GM21390 (cell line): ENCODE data around the gene C5AR1.
"Not testable (repeated sequence)": the region's sequence is repeated elsewhere in the genome, so short reads cannot be mapped to it uniquely, and the experiment has no call there.

Experiments
- ATAC-seq: cut with Tn5 transposase; IDR thresholded peaks from one replicate; pipeline ENCODE4 v1.9.1; 2021; ENCODE audit not compliant: unreplicated experiment

C5AR1 gene

DNA sequence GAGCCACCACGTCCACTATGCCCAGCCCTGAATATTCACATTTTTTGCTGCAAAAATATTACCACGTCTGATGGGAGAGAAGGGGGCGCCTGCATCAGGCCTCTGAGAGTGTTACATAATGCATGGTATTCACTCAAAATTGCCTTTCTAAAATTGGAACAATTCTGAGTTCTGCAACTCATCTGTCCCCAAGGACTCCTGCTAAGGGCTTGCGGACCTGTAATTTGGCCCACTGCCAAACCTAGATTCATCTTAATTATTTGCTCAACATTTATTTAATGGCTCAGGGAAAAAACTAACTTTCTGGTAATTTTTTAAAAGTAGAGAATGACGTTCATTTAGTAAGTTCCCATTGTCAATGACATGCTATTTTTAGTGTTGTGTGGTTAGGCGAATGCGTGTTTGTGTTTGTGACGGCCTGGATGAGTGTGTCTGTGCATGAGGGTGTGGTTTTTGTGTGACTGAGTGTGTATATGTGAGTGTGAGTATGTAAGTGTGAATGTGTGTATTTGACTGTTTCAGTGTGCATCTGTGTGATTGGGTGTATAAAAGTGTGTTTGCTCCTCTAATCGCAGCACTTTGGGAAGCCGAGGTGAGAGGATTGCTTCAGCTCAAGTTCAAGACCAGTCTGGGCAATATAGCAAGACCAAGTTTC, 26.1 kb upstream of the C5AR1 start:
- ATAC-seq = no peak

DNA sequence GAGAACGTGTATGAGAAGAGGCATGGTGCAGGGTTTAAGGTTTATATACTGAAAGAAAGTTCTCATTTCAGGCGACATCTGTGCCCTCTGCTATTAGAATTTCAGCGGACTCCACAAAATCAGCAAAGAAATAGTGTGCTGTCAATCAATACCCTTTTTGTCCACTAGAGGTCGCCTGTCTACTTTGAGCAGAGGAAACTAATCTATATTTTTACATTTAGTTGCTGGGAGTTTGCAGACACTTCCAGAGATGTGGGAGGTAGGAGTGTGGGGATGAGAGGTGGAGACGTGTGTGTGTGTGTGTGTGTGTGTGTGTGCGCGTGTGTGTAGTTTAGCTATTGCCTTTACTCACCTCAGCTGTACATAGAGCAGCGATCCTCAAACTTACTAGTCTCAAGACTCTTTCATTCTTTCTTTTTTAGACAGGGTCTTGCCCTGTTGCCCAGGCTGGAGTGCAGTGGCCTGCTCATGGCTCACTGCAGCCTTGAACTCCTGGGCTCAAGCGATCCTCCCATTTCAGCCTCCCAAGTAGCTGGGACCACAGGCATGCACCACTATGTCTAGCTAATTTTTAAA, 25.2 kb upstream of the C5AR1 start:
- ATAC-seq = no peak

DNA sequence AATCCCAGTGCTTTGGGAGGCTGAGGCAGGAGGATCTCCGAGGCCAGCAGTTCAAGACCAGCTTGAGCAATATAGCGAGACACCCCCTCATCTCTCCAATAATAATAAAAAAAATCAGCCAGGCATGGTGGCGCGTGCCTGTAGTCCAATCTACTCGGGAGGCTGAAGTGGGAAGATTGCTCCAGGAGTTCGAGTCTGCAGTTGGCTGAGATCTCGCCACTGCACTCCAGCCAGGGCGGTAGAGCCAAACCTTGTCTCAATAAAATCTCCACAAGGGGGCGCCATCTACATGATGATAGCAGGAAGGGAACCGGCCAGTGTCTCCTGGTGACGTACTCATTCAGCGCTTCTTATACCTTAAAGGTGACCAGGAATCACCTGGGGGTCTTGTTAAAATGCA, 13.6 kb upstream of the C5AR1 start:
- no peak for ATAC-seq

DNA sequence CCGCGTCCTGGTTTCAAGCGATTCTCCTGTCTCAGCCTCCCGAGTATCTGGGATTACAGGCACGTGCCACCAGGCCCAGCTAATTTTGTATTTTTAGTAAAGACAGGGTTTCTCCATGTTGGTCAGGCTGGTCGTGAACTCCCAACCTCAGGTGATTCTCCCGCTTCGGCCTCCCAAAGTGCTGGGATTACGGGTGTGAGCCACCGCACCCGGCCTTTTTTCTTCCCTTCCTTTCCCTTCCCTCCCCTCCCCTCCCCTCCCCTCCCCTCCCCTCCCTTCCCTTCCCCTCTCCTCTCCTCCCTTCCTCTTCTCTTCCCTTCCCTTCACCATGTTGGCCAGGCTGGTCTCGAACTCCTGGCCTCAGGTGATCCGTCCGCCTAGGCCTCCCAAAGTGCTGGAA, 8.8 kb upstream of the C5AR1 start:
- not testable (repeated sequence) for ATAC-seq

DNA sequence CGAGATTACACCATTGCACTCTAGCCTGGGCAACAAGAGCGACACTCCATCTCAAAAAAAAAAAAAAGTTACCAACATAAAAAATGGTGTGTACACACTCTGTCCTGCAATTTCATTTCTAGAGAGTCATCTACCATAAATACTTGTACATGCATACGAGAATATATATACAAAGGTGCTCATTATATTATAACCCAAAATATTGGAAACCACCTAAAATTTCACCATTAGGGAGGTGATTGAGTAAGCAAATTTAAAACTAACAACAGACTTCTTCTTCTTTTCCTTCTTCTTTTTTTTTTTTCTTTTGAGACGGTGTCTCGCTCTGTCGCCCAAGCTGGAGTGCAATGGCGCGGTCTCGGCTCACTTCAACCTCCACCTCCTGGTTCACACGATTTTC, 7.4 kb upstream of the C5AR1 start:
- ATAC-seq = no peak

DNA sequence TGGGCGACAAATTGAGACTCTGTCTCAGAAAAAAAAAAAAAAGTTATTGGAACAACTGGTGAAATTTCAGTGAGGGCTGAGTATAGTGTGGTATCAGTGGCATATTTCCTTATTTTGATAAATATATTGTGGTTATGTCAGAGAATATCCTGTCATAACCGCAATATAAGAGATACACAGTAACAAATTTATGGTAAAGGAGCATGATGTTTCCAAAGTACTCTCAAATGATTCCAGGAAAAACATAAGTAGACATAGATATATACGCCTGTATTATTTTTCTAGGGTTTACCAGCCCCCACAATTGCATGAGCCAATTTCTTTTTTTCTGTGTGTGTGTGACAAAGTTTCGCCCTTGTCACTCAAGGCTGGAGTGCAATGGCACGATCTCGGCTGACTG, 5.7 kb upstream of the C5AR1 start:
- ATAC-seq = no peak

DNA sequence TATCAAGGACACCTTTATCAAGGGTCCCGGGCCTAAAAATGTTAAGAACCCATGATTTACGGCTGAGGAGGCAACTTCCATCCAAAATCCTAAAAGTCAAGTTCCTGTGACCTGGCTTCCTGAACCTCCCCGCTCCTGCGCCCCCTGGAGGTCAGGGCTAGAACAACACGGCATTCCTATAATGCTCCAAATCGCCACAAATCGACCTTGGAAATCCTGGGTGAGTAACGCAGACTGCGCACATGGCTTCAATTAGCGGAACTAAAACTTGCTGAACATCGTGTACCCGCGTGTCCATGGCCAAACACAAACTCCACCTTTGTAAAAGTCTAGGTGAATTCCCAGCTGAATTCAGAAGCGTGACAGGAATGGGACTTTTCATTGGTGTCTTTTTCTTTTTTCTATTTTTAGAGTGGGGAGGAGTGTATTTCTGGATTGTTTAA, 4.3 kb upstream of the C5AR1 start:
- no peak for ATAC-seq

DNA sequence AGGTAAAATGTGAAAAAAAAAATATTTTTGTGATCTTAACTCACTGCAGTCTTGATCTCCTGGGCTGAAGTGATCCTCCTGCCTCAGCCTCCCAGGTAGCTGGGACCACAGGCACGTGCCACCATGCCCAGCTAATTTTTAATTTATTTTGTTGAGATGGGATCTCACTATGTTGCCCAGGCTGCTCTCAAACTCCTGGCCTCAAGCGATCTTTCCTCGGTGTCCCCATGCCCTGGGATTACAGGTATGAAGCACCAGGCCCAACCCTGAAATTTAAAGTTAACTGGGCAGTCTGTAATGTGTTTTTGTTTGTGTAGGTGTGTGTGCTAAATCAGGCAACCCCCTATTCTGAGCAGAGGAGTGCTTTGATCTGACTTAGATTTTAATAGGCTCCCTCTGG, 3.4 kb upstream of the C5AR1 start:
- ATAC-seq = no peak

DNA sequence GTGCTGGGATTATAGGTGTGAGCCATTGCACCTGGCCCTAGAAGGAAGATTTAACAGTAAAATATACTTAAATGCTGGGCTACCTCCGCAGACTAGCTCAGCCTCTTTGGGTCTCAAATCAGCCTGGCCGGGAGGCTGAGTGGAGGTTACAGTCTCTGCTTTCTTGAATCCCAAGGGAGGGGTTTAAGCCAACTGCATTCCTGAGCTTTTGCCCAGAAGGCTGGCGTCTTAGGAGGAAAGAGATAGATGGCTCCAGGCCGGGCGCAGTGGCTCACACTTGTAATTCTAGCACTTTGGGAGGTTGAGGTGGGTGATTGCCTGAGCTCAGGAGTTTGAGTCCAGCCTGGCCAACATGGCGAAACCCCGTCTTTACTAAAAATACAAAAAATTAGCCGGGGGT, 623 bp upstream of the C5AR1 start:
- no peak for ATAC-seq

DNA sequence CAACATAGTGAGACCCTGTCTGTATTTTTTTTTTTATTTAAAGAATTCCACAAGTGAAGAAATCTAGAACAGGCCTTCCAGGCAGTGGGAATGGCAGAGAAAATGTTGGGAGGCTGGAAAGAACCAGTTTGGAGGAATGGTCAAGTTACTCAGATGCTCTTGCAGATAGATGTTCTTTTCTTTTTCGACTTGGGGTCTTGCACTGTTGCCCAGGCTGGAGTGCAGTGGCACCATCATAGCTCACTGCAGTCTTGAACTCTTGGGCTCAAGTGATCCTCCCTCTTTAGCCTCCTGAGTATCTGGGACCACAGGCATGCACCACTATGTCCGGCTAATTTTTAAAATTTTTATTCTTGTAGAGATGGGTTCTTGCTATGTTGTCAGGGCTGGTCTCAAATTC, 662 bp downstream of the C5AR1 start:
- ATAC-seq = no peak

DNA sequence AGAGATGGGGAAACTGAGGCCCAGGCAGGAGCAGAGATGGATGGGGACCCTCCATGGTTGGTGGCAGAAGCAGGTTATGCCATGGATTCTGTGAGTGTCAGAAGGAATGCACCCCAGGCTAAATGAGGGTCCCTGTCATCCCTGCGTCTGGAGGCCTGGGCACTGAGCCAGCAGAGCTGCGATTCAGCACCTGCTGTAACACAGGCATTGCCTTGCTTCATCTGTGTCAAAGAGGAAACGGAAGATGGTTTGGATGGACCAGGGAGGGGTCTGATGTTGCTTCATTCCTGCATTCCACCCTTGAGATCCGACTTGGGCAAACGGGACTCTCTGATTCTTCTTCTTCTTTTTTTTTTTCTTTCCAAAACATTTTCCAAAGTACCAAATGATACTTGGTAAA, 1.2 kb downstream of the C5AR1 start:
- ATAC-seq = no peak

DNA sequence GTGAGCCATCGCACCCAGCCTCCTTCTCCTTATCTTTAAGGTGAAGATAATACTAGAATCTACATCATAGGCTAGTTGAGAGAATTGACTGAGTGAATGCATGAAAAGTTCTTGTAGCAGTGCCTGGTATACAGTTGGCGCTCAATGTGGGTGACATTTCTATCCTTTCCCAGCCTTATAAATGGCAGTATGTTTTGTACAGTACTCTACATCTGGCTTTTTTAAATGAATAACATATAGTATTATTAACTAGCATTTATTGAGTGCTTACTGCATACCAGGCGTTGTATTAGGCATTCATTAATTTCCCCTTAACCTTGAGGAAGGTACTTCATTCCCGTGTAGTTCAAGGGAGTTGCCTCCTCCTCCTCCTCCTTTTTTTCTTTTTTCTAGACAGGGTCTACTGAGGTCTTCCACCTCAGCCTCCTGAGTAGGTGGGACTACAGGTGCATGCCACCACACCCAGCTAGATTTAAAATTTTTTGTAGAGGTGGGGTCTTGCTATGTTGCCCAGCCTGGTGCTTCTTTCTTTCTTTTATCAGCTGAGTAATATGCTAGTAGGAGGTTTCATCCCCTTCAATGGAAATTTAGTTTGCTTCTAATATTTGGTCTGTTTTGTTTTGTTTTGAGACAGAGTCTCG, 2.8 kb downstream of the C5AR1 start:
- ATAC-seq = no peak

DNA sequence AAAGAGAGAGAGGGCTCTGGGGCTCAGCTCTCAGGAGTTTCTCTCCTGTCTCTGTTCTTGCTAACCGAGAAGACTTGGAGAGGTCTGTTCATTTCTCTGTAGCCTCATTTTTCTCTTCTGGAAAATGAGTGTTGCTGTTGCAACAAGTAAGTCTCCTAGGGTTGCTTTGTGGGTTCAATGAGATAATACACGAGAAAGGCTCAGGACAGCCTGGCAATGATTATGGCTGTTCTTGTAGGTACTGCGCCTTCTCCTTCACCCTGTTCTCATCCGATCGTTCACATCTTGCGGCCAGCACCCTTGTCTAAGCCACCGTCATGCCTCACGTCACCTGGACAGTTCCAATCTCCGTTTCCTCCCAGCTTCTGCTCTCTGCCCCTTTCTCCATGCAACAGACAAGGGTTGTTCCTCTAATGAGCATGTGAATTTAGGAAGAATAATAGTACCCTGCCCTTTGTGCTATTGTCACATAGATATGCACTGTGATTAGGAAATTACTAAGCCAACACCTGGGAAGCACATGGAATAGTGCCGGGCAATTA, 4.2 kb downstream of the C5AR1 start:
- no peak for ATAC-seq

DNA sequence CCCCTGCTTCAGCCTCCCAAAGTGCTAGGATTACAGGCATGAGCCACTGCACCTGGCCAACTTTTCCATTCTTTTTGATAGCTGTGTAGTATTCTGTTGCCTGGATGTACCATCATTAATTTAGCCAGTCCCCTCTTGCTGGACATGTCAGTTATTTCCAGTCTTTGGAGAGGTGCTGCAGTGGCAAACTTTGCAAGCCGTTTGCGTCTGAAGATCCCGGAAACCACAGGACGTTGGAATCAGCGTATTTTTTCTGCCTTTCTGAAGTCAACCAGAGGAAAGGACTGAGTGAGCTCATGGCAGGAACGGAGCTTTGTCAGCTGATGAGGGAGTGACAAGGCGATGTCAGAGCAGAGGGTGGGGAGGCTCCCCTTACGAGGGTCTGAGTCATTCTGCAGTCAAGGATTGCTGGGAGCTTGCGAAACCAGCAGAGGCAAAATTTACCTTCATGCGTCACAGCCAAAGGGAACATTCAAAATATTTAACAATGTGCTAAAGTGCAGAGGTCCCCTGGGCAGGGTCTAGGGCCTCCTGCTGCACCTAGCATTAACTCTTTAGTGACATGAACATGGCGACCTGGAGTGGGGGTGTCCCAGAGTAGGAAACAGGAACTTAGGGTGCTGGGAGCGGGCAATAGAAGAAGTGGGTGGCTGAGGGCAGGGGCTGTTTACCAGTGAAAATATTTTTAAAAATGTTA, 5.6 kb downstream of the C5AR1 start:
- no peak for ATAC-seq

DNA sequence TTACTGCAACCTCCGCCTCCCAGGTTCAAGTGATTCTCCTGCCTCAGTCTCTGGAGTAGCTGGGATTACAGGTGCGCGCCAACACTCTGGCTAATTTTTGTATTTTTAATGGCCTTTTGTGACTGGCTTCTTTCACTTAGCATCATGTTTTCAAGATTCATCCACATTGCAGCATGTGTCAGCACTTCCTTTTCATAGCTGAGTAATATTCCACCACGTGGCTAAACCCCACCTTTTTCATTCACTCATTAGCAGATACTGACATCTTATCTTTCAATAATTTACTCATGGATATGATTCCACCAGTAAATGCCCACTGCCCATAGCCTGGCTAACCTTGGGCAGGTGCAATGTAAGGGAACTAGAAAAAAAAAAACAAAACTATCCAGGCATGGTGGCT, 6.9 kb downstream of the C5AR1 start:
- ATAC-seq = no peak

DNA sequence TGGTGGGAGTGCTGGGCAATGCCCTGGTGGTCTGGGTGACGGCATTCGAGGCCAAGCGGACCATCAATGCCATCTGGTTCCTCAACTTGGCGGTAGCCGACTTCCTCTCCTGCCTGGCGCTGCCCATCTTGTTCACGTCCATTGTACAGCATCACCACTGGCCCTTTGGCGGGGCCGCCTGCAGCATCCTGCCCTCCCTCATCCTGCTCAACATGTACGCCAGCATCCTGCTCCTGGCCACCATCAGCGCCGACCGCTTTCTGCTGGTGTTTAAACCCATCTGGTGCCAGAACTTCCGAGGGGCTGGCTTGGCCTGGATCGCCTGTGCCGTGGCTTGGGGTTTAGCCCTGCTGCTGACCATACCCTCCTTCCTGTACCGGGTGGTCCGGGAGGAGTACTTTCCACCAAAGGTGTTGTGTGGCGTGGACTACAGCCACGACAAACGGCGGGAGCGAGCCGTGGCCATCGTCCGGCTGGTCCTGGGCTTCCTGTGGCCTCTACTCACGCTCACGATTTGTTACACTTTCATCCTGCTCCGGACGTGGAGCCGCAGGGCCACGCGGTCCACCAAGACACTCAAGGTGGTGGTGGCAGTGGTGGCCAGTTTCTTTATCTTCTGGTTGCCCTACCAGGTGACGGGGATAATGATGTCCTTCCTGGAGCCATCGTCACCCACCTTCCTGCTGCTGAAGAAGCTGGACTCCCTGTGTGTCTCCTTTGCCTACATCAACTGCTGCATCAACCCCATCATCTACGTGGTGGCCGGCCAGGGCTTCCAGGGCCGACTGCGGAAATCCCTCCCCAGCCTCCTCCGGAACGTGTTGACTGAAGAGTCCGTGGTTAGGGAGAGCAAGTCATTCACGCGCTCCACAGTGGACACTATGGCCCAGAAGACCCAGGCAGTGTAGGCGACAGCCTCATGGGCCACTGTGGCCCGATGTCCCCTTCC, 10.5 kb downstream of the C5AR1 start:
- no peak for ATAC-seq

DNA sequence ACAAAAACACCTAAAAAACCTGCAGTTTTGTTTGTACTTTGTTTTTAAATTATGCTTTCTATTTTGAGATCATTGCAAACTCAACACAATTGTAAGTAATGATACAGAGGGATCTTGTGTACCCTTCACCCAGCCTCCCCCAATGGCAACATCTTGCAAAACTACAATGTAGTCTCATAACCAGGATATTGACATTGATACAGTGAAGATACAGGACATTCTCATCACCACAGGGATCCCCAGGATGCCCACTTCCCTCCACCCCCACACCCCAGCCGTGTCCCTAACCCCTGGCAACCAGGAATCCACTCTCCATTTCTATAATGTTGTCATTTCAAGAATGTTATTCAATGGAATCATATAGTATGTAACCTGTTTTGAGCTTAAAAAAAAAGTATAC, 12.0 kb downstream of the C5AR1 start:
- ATAC-seq = no peak

DNA sequence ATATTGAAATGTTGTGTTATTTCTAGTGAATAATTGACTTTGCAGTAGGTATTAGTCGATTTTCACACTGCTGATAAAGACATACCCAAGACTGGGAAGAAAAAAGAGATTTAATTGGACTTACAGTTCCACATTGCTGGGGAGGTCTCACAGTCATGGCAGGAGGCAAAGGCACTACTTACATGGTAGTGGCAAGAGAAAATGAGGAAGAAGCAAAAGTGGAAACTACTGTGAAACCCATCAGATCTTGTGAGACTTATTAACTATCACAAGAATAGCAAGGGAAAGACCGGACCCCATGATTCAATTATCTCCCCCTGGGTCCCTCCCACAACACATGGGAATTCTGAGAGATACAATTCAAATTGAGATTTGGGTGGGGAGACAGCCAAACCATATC, 12.4 kb downstream of the C5AR1 start:
- no peak for ATAC-seq

DNA sequence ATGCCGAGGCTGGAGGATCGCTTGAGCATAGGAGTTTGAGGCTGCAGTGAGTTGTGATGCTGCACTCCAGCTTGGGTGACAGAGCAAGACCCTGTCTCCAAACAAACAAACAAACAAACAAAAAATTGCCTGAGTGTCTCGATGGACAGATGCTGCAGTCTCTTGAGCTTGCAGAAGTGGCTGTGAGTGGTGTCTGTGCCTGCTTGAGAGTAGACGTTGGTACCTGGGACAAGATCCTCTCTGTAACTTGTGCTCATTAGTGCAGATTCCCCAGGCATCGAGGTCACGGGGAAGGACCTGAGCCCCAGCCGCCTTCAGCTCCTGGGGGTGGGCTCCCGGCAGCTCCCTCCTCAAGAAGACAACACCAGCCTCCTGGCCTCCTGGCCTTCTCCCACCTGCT, 13.7 kb downstream of the C5AR1 start:
- no peak for ATAC-seq

DNA sequence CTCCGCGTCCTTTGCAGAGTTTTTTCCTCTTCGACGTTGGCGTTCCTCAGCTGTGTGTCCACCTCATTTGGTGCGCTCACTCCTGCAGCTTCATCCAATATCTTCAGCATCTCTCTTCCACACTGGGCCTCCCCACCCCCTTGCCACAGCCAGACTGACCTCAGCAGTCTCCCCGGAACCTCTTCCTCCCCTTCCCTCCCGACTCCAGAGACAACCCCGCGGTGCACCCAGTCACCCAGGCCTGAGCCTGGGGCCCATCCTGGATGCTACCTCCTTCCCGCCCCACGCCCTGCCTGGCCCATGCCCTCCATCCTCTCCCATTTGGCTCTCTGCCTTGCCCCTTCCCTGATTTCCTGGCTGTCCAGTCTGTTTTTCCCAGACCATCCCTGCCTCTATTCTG, 14.2 kb downstream of the C5AR1 start:
- ATAC-seq = no peak

DNA sequence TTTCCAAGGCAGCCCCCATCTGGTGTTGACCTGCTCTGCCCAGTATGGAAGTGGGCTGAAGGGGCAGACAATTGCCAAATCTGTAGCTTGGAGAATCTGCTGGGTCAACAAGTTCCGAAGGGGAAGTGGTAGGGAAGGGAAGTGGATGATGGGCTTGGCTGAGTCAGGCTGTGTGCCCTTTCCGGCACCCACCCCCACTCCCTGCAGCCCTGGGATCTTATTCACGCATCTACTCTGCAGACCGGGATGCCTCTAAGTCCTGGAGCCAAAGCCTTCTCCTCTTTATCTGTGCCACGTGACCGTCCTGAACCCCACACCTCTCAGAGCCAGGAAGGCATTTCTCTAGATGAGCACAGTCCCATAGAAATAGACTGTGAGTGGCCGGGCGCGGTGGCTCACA, 14.8 kb downstream of the C5AR1 start:
- no peak for ATAC-seq
